GM18511 (cell line): ENCODE data around the gene UQCRQ.
A peak's percentile ranks its signal among the peaks of the same experiment; 100 is the strongest.

Experiments
- ATAC-seq: cut with Tn5 transposase; IDR thresholded peaks from one replicate; pipeline ENCODE4 v1.9.1; 2021; ENCODE audit warnings: mild to moderate bottlenecking, moderate library complexity; ENCODE audit not compliant: unreplicated experiment

The UQCRQ gene

GRCh38 chr5:132866342-132867045, at the start of gene UQCRQ, which contains the start of gene GDF9:
Gene UQCRQ (plus strand): TSS chr5:132866642. CDS start chr5:132866882, 240 bp downstream.
Gene GDF9 (minus strand): TSS chr5:132866469. CDS start chr5:132864533, 1,936 bp downstream.
- ATAC-seq = peak; percentile 99

GRCh38 chr5:132817011-132817410, 49.4 kb upstream of the UQCRQ start:
- ATAC-seq = no peak

GRCh38 chr5:132819468-132819867, 47.0 kb upstream of the UQCRQ start:
- no peak for ATAC-seq

GRCh38 chr5:132820162-132820754, 46.2 kb upstream of the UQCRQ start:
- ATAC-seq = peak; percentile 84

GRCh38 chr5:132821350-132821749, 45.1 kb upstream of the UQCRQ start:
- no peak for ATAC-seq

- ATAC-seq = no peak
These were observed 44.7 kb upstream of the UQCRQ start for GRCh38 chr5:132821791-132822190.

GRCh38 chr5:132822650-132823480, 43.6 kb upstream of the UQCRQ start:
- ATAC-seq = no peak

- ATAC-seq = no peak
These were observed 42.9 kb upstream of the UQCRQ start for GRCh38 chr5:132823481-132824050.

- no peak for ATAC-seq
These were observed 42.0 kb upstream of the UQCRQ start for GRCh38 chr5:132824426-132824825.

- no peak for ATAC-seq
These were observed 41.2 kb upstream of the UQCRQ start for GRCh38 chr5:132825033-132825833.

- no peak for ATAC-seq
These were observed 40.5 kb upstream of the UQCRQ start for GRCh38 chr5:132825834-132826391.

- no peak for ATAC-seq
These were observed 39.9 kb upstream of the UQCRQ start for GRCh38 chr5:132826424-132827082.

- no peak for ATAC-seq
These were observed 38.3 kb upstream of the UQCRQ start for GRCh38 chr5:132827943-132828673.

GRCh38 chr5:132828846-132829494, 37.5 kb upstream of the UQCRQ start:
- no peak for ATAC-seq

GRCh38 chr5:132829742-132830435, 36.6 kb upstream of the UQCRQ start:
- ATAC-seq = peak; percentile 79

GRCh38 chr5:132830436-132831094, 35.9 kb upstream of the UQCRQ start, which contains the start of gene SHROOM1:
Gene SHROOM1 (minus strand): TSS chr5:132830647. CDS start chr5:132826140, 4,507 bp downstream.
- ATAC-seq = peak; percentile 81
